Suppressor macrophage (primary cell): ENCODE measurements around the gene MUC5AC.
"Not testable (repeated sequence)": the region's sequence is repeated elsewhere in the genome, so short reads cannot be mapped to it uniquely, and the experiment has no call there.

Source experiments
- DNase-seq, 4 experiments: peaks; one replicate each; pipeline ENCODE4 v3.0.0-alpha.2; 2020 to 2022

The MUC5AC gene

GRCh38 chr11:1177771-1178090 is 20.0 kb downstream of the MUC5AC start:
- DNase-seq: no peak

DNA sequence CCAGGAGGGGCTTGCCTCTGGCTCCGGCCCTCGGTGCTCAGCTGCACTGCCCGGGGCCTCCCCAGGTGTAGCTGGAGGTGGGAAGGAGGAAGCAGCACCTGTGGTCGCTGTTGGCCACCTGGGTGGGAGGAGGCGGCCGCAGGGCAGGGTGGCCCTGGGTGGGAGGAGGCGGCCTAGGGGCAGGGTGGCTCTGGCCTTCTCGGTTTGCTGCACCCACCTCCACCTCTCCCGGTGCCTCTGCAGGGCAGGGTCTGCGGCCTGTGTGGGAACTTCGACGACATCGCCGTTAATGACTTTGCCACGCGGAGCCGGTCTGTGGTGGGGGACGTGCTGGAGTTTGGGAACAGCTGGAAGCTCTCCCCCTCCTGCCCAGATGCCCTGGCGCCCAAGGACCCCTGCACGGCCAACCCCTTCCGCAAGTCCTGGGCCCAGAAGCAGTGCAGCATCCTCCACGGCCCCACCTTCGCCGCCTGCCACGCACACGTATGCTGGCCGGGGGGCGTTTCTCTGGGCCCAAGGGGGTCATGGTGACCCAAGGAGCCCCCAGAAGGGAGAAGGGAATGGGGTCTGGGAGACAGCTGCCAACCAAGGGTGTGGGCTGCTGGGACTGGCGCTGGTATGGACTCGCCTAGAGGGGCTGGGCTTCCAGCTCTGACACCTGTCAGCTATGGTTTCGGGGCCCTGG is 20.6 kb downstream of the MUC5AC start:
- DNase-seq: no peak

DNA sequence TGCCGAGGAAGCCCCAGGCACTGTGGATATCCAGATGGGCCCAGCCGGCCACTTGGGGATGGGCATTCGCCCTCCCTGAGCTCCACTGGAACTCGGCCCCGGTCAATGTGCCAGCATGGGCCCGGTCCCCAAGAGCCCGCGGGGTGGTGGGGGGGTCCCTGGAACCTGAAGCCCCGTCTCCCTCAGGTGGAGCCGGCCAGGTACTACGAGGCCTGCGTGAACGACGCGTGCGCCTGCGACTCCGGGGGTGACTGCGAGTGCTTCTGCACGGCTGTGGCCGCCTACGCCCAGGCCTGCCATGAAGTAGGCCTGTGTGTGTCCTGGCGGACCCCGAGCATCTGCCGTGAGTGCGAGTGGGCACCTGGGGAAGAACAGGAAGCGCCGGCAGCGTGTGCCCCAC is 21.2 kb downstream of the MUC5AC start:
- DNase-seq: no peak

GRCh38 chr11:1179641-1180040 is 21.9 kb downstream of the MUC5AC start:
- DNase-seq: no peak

GRCh38 chr11:1180171-1180570 is 22.4 kb downstream of the MUC5AC start:
- DNase-seq: no peak

DNA sequence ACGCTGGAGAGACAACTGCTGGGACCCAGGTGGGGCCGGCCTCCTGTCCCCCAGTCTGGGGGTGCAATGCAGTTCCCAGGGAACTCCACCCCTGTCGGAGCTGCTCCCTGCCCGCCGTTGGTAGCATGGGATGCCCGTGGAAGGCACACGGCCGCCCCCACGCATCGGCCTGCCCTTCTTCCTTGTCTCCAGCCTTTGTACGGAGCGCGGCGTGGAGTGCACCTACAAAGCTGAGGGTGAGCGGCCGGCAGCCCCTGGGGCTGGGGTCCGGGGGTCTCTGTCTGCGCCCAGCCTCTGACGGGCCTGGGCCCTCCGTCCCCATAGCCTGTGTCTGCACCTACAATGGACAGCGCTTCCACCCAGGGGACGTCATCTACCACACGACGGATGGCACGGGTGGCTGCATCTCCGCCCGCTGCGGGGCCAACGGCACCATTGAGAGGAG is 23.2 kb downstream of the MUC5AC start:
- DNase-seq: no peak

DNA sequence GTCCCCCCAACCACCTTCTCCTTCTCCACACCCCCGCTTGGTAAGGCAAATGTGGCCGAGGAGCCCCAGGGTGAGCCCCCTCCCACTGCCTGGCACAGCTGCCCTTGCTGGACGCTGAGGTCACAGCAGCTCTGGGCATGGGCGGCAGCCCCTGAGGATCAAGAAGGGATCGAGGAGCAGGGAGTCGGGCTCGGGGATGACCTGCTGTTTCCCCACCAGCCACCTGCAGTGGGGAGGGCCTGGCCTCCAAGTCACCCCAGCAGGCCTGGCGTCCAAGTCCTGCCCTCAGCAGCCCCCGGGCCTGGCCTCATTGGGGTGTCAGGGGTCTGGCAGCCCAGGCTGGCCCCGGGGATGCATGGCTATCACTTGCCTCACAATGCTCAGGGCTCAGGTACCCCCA is 23.7 kb downstream of the MUC5AC start:
- DNase-seq: no peak

DNA sequence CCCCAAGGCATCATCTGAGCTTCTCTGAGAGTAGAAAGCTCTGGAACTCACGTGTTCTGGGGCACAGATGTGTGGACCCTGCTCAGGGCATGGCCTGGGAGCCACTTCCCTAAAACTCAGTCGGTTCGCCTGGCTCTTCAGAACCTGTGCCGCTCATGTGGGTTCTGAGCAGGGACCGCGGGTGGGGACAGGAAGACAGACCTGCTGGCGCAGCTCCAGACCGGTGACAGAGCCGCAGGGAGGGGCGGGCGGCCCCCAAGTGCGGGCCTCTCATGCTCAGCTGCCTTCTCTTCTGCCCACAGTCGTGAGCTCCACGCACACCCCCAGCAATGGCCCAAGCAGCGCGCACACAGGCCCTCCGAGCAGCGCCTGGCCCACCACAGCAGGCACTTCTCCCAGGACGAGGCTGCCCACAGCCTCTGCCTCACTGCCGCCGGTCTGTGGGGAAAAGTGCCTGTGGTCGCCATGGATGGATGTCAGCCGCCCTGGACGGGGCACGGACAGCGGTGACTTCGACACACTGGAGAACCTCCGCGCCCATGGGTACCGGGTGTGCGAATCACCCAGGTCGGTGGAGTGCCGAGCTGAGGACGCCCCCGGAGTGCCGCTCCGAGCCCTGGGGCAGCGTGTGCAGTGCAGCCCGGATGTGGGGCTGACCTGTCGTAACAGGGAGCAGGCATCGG is 24.2 kb downstream of the MUC5AC start:
- DNase-seq: no peak

- DNase-seq: not testable (repeated sequence)
These were observed 26.4 kb downstream of the MUC5AC start for GRCh38 chr11:1184139-1184538.

- not testable (repeated sequence) for DNase-seq
These were observed 30.8 kb downstream of the MUC5AC start for GRCh38 chr11:1188451-1189130.

- not testable (repeated sequence) for DNase-seq
These were observed 32.1 kb downstream of the MUC5AC start for GRCh38 chr11:1189816-1190215.

DNA sequence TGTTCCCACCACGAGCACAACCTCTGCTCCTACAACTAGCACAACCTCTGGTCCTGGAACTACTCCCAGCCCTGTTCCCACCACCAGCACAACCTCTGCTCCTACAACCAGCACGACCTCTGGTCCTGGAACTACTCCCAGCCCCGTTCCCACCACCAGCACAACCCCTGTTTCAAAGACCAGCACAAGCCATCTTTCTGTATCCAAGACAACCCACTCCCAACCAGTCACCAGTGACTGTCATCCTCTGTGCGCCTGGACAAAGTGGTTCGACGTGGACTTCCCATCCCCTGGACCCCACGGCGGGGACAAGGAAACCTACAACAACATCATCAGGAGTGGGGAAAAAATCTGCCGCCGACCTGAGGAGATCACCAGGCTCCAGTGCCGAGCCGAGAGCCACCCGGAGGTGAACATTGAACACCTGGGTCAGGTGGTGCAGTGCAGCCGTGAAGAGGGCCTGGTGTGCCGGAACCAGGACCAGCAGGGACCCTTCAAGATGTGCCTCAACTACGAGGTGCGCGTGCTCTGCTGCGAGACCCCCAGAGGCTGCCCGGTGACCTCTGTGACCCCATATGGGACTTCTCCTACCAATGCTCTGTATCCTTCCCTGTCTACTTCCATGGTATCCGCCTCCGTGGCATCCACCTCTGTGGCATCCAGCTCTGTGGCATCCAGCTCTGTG is 34.2 kb downstream of the MUC5AC start:
- not testable (repeated sequence) for DNase-seq

DNA sequence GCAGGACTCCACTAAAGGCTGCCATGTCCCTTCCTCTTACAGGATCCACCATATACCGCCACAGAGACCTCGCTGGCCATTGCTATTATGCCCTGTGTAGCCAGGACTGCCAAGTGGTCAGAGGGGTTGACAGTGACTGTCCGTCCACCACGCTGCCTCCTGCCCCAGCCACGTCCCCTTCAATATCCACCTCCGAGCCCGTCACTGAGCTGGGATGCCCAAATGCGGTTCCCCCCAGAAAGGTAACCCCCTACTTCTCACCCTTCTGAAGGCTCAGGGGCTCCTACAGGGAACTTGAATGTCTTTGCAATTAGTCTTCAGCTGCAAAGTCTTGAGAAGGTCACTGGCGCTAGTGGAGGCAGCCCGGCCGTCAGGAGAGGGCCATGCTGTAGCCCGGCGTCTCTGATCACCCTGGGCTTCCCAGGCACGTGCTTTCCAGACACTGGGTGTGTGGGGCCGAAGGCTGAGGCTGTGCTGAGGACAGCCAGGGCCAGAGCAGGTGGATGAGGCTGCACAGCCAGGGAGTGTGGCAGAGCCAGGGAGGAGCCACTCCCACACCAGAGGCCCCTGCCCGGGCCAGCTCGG is 35.1 kb downstream of the MUC5AC start:
- DNase-seq: no peak

DNA sequence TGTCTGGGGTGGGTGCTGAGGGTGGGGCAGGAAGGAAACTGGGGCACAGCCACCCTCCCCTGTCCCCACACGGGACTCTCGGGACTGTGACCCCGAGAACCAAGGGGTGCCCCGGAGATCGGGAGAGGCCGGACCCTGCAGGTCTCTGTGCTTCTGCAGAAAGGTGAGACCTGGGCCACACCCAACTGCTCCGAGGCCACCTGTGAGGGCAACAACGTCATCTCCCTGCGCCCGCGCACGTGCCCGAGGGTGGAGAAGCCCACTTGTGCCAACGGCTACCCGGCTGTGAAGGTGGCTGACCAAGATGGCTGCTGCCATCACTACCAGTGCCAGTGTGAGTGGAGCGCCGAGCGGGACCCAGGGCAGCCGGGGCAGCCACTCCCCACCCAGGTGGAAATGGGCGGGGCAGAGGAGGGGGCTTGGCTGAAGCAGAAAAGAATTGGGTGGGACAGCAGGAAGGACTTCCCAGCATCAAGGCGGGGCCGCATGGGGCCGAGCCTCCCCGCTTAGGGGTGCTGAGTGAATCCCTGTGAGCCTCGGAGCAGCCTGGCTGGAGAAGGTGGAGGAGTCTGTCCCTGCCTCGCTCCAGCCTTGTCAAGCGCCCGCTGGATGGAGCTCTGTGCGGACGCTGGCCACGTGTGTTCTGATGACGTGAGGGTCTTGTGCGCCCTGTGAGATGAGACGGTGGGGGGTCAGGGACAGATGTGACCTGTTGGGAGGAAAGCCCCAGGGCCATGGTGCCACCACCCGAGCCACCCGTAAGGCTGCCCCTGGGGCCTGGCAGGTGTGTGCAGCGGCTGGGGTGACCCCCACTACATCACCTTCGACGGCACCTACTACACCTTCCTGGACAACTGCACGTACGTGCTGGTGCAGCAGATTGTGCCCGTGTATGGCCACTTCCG is 35.8 kb downstream of the MUC5AC start:
- no peak for DNase-seq

DNA sequence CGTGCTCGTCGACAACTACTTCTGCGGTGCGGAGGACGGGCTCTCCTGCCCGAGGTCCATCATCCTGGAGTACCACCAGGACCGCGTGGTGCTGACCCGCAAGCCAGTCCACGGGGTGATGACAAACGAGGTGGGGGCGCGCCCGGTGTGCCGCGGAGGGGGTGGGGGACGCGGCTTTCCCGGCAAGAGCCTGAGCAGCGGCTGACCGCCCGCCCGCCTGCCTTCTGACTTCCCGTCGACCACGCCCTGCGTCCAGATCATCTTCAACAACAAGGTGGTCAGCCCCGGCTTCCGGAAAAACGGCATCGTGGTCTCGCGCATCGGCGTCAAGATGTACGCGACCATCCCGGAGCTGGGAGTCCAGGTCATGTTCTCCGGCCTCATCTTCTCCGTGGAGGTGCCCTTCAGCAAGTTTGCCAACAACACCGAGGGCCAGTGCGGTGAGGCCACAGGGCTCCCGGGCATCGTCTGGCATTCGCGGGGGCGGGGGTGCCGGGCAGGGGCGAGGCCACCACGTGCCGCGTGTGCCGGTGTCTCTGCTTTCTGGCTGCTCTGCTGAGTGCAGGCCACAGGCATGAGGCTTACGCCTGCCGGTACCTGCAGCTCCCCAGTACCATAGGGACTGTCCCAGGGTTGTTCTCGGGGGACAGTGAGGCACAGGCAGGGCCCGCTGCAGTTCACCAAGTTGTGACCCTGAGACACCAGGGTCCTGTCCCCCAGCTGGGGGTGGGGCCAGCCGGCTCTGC is 36.7 kb downstream of the MUC5AC start:
- no peak for DNase-seq

GRCh38 chr11:1194977-1195681 is 37.4 kb downstream of the MUC5AC start:
- no peak for DNase-seq

GRCh38 chr11:1195682-1196515 is 38.1 kb downstream of the MUC5AC start:
- peak in 1 of 4 experiments; percentile 1 for DNase-seq

- peak in 1 of 4 experiments; percentile 2 for DNase-seq
These were observed 39.0 kb downstream of the MUC5AC start for GRCh38 chr11:1196516-1197391.
